ENCODE data around the gene WDR93.

WDR93 gene

DNA sequence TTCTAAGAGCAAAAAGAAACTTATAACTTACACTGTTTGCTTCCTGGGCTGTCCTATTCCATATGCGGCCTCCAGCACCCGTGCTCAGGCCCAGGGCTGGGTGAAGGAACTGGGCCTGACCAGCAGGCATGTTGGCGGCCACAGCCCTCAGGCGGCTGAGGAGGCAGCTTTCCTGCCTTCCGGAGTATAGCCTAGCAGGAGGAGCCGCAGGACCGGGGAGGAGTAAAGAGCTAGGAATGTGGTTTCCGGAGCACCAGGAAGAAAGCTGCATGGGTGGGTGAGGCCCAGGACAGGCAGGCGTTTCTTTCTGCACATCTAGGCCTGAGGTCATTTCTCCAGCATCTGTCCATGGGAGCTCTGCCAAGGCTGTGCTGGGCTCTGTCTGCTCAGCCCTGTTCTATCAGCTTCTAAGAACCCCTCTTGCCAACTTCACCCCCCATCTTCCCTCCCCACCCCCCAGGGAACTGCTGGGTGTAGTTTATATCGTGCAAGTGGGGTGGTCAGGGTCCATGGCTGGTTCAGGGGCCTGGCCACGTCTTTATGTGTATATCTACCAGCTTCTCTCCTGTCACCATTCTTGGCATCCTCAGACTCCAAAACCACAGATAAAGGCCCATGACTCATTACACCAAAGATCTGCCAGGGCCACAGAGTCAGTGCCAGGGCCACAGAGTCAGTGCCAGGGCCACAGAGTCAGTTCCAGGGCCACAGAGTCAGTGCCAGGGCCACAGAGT, 27.6 kb upstream of the WDR93 start:
- no peak for DNase-seq (ENCODE audit: low read depth, low spot score)

DNA sequence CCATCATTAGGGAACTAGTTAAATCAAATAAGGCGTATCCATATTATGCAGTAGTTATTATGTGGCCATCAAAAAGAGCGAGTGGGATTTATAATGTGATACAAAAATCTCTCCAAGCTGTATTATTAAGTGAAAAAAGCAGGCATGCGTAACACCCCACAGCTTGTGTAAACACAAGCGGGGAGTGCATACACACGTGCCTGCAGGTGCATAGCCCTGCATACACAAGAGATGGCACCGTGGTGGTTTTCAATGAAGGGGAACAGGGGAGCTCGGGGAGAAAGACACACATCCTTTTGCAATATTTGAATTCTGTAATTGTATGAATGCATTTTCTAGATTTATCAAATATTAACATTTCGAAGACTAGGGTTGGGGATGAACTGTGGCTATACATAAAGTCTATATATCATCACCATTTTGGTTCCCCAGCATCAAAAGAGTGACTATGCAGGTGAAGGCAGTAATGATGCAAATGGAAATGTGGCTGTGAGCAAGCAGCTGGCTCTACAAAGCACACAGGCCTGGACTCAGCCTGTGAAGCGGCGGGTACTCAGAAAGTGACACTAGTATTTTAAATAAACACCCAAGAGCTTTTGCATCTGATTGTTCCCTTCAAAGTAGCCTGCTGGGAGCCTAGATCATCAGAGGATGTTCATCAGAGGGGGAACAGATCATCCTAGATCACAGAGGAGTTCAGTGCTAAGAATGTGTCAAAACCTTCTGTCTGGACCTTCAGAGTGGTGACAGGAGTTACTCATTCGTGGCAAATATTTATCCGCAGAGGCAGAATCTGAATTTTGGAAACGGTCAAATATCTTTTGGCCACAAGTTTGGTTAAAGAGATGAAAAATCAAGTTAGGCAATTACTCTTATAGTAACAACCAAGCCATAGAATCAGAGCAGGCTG, 25.9 kb upstream of the WDR93 start:
- DNase-seq (ENCODE audit: low read depth, low spot score), result no peak

DNA sequence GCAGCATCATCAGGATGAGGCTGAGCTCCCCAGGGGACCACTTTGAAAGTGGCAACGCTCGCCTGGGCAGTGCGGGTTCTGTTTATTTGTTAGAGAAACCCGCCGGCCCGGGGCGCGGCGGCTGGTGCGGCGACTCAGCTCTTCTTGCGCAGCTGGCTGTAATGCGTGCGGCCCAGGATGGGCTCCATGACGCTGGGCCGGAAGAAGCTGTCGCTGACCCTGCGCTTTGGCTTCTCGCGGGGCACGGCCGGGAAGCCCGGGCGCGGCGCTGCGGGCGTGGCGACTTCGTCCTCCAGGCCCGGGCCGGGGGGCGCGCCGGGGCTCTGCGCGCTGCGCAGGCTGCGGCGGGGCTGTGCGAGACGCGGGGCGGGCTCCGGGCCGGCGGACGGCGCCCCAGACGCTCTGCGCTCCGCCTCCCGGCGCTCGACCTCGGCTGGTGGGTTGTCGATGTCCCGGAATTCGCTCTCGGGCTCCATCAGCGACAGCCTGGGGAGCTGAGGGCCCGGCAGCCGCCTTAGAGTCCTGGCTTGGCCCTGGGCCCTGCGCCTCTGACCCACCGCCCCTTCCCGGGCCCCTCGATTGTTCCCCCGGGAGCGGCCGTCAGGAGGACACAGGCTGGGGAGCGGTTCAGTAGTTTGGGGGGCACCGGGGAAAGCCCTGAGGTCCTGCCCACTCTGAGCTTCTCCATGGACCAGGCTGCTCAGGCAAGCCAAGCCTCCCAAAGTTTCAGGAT, 25.0 kb upstream of the WDR93 start:
- no peak for DNase-seq (ENCODE audit: low read depth, low spot score)

DNA sequence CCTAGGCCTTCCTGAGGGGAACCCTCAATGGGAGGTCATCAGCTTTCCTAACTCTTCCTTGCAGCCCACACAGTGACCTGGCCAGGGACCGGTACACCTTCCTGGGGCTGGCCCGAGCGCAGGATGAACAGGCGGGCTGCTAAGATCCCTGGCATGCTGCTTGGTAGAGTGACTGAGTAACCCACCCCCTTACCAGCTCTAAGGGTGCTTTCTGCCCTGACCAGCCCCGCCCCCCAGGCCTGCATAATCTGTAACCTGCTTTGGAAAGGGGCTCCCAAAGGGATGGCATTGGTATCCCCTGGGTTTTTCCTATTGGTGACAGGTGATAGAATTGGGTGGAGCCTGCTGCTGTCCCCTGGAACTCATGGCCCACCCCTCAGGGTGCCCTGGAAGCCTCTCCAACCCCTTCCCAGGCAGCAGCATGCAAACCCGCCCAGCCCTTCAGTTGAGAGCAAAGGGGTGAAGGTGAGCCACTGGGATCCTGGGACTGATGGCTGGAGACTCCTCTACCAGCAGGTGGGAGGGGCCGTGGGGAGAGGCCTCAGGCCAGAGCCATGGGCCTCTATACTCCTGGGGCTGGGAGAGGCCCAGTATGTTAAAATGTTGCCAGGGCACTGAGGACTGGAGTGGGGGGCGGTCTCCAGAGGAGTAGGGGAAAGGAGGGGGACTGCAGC, 24.3 kb upstream of the WDR93 start:
- no peak for DNase-seq (ENCODE audit: low read depth, low spot score)

DNA sequence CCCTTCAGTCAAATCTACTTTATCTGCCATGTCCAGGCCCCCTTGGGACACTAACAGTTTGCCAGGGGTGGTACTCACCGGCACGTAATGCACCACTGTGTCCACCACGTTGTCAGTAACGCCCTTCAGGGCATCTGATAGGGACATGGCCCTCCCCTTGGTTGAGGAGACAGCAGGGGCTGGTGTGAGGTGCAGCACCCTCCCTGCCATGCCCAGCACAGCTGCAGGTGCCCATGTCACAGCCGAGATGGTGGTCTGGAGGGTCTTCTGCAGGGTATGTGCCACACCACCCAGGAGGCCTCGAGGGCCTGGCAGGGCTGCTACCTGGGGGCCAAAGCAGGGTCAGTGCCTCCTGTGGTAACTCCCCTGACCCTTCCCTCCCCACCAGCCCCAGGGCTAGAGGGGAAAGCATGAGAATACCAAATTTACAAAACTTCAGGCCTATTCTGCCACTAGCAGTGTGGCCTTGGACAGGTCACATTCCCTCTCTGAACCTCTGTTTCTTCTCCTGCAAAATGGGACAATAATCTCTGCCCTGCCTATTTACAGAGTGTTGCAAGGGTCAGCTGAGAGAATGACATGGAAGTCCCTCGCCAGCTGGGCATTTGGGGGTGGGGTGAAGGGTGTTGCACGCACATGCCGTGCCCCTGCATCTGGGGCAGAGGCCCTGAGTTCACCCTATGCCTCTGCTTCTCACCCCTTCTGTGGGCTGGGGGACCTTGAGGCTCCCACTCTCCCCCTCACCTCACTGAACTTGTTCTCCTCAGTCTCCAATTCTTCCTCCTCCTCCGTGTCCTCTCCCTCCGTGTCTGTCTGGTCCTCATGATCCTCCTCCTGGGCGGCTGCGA, 23.5 kb upstream of the WDR93 start:
- no peak for DNase-seq (ENCODE audit: low read depth, low spot score)

DNA sequence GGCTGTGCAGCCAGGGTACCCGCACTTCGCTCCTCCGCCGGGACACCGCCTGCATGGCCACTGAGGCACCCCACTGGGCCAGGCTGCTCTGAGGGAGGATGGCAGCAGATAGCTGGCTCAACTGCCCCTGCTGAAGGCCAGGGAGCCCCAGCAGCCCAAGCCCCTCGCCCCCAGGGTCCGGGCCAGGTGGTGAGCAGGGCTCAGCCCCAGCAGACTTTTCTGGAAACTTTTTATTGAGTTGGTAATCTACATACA, 23.0 kb upstream of the WDR93 start:
- DNase-seq (ENCODE audit: low read depth, low spot score), result no peak

DNA sequence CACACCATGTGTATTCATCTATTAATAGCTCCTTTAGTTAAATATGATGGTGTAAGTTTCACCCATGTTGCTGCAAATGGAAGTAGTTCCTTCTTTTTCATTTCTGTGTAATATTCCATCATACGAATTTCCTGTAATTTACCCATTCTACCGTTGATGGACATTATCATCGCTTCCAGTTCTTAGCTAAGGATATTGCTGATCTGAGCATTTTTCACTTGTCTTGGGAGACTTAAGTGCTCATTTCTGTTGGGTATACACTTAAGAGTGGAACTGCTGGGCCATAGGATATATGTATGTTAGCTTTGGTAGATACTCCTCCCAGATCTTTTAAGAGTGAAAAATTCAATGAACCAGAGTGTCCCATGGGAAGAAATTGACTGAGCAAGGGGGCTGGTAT, 22.4 kb upstream of the WDR93 start:
- DNase-seq (ENCODE audit: low read depth, low spot score), result no peak

DNA sequence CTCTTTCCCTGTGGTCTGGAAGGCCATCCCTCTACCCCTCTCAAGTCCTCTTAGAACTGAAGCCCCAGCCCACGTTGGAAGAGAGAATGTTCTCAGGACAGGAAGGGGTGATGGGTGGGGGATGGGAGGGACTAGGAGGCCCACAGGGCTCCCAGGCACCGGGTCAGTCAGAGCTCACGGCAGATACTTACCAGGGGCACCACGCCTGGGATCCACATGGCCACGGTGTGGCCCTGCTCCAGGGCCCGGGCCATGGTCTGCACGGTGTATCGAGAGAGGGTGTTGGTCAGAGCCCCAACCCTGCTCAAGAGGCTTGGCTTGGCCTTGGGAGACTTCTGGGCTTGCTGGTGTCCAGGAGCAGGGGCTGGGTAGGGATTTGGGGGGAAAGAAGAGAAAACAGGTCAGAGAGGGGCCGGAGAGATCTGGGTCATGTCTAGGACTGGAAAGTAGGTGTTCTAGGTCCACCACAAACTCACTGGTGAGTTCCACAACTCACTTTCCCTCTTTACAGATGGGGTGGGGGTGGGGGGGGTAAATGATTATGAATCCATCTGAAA, 21.2 kb upstream of the WDR93 start:
- no peak for DNase-seq (ENCODE audit: low read depth, low spot score)

DNA sequence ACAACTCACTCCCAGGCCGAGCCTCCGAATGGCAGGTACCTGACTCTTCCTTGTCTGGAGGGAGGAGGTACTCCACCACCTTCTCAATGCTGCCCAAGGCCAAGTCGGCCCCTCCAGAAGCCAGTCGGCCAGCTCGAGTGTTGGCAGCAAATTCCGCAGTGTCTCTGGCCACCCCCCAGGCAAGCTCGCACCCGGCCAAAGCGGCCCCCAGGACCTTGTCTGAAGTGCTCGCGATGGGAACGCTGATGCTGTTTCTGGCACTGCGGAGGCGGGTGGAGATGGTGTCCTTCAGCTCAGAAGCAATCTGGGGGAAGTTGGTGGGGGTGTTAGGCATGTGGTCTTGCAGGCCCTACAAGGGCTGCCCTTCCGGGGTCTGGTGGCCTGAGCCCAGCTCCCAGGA, 20.7 kb upstream of the WDR93 start:
- DNase-seq (ENCODE audit: low read depth, low spot score), result no peak

DNA sequence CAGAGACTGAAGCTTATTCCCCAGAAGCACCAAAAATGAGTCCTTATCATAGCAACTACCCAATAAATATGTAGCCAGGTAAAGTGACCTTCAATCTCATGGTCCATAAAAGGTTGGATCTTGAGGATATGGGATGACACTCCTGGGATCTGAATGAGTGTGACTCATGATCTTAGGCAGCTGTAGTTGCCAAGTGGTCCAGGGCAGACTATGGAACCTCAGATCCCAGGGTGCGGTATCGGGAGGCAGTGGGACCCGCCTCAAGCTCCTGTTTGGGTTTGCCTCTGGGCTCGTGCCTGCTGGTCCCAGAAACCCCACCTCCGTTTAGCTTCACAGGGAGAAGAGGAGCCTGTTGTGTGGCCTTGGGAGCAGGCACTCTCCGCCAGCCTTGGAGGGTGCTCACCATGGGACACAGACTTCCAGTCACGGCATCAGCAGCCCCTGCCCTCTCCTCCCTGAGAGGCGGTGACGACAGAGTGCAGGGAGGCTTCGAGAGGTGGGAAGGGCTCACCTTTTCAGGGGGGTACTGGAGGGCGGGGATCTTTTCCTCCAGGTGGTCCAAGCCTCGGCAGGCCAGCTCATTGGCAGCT, 19.5 kb upstream of the WDR93 start:
- DNase-seq (ENCODE audit: low read depth, low spot score), result no peak

DNA sequence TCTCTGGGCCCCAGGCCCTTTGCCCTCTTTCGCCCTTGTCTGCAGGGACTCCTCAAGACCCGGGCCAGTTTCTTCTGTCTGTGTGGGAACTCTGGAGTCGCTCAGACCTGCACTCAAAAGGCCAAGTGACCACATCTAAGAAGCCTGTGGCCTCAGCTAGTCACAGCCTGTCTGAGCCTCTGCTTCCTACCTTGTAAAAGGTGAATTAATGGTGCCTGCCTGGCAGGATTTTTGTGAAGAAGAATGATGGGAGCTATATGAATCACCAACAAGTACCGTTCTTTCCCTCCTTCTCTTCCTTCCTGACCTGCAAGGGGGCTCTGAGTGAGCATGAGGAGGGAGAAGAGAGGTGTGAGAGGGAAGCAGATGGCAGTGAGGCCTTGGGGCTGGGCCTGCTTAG, 18.9 kb upstream of the WDR93 start:
- no peak for DNase-seq (ENCODE audit: low read depth, low spot score)

DNA sequence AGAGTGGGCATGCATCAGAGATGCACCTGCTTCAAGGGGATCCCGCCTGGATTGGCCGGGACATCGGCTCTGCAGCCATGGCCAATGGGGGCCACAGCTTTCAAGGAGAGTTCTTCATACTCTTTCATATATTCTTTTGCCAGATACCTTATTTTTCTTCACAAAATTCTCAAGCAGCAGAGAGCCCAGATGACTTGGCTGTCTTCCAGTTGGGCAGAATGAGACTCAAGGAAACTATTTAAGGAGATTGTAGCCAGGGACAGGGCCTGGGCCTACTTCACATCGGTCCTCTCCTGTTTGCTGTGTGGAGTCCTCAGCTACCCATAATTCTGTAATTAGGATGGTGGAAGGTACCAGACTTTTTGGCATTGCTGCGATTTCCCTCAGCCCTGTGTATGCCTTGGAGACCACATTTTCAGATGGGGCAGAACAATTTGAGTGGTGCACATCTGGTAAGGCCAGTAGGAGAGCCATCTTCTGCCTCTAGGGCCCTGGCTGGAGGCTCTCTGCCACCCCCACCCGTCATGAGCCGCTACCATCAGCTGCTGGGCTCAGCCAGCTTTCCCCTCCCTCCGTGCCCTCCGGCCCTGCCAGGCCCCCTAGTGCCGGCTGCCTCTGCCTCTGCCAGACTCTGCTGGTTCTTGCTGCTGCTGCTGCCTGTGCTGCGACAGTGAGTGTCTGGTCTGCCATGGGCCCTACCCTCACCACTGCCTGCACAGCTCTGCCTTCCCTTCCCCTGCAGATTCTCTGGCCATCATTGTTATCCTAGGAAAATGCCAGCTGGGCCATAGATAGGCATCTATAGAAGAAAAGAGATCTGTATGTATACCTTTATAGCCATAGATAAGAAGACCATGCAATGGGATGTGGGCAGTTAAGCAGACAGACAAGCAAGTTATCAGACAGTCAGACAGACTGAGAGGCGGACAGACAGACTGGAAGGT, 18.1 kb upstream of the WDR93 start:
- no peak for DNase-seq (ENCODE audit: low read depth, low spot score)

DNA sequence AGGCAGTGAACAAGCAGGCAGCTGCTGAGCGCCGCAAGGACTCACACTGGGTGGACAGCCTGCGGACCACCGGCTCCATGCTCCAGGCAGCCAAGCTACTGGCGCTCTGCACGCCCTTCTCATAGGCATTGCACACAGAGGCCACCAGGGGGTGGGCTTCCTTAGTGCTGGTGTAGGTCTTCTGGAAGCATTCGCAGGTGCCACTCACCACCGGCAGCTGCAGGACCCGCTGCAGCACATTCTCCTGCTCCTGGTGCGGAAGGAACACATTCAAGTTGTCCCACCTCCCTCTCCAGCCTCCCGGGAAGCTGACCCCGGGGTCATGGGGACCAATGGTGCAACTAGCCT, 17.5 kb upstream of the WDR93 start:
- DNase-seq (ENCODE audit: low read depth, low spot score), result peak; percentile 65

DNA sequence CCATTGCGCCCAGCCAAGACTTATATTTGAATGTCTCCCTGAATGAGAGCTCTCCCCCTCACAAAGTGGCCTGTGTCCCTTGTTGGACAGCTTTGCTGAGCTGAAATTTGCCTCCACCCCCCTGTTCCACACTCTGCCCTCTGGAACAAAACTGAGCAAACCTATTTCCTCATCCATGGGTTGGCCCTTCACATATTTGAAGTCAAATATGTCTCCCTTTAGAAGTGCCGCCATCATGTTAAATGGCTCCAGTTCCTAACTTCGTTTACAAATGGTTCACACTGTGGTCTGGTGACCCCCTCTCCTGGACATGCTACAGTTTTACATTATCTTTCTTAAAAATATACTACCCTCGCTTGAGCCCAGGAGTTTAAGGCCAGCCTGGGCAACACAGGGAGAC, 16.1 kb upstream of the WDR93 start:
- DNase-seq (ENCODE audit: low read depth, low spot score), result no peak

DNA sequence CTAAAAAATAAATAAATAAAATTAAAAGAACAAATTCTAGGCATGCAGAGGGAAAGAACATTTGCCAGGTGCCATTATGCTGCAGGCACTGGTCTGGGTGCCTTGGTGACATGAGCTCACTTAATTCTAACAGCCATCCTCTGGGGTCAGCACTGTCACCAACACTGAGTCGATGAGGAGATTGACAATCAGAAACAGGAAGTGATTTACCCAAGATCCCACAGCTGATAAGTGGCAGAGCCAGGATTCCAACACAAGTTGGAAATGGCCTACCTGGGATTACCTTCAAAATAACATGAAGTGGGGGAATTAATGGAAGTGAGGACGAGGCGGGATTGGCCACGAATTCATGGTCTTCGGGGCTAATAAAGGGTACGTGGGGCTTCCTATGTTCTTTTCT, 15.0 kb upstream of the WDR93 start:
- no peak for DNase-seq (ENCODE audit: low read depth, low spot score)

DNA sequence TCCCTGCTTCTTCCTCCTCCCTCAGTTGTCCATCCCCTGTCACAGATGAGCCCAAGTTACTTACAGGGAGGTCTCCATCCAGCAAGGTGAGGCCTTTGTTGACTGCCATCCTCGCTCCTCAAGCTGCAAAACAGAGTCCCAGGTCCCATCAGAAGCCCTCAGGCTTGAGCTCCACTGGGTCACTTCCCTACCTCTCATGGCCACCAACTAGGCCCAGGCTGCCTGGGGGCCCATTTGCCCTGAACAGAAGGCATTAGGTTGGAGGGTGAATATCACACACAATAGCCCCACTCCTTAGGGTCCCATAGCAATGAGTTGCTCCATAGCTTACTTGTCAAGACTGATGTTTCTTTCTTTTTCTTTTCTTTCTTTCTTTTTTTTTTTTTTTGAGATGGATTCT, 13.2 kb upstream of the WDR93 start:
- no peak for DNase-seq (ENCODE audit: low read depth, low spot score)

DNA sequence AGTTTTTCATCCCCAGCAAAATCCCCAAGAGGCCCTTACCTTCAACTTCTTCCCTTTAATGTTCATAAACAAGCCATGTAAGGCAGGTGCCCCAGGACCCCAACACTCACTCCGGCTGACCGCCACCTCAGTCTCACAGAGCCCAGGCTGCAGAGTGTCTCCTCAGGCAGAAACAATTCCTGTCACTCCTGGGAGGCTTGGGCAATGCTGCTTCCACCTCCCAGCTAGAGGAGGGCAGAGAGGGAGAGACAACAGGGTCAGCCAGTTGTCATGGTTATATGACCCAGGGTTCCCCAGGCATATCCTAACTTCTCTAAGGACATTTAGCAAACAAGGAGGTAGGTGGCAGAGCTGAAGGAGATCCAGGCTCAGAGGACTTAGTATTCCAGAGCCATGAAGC, 11.4 kb upstream of the WDR93 start, which contains the start of gene PLIN1:
PLIN1 (minus strand) TSS at position 156 of the 400 bp plus-strand sequence. CDS start 1,878 bp downstream, outside the sequence.
- no peak for DNase-seq (ENCODE audit: low read depth, low spot score)

DNA sequence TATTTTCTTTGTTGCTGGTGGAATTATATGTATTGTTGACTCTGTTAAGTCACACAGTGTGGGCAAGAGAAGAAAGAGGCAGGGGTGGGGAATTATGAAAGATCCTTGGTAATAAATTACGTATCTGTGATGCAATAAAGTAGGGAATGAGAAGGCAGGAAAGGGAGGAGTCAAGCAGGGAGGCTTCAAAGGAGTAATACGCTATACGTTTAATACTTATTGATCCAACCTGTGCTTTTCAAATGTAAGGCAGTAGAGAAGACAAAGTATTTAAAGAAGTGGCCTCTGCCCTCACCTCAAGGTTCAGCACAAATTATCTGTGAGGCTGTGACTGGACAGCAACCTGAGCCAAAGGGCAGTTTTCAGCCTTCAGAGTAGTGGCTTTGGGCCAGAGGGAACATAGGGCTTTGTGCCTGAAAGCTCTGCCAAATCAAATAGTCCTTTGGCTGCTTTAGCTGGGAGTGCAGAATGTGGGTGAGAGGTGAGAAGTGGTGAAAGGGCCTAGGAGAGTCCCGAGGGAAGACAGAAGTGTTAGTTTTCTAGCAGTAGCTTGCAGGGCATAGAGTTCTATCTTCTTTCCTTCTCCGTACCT, 10.2 kb upstream of the WDR93 start:
- DNase-seq (ENCODE audit: low read depth, low spot score), result no peak

DNA sequence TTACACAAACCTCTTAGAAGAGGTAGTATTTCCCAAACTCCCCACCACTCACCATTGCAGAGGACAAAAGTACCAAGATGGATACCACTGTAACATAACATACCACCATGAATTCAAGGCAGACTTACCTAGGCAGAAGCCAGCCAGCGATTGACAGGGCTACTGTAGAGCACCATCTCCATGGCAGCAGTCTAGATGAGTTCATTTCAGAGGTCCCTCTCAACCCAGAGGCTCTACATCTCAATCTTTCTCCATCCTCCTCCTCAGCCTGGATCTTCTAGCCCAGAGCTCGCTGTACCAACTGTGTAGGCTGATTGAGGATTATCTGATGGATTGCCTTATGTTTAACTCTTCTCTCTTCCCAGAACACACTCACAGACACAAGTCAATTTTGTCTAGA, 9.5 kb upstream of the WDR93 start:
- DNase-seq (ENCODE audit: low read depth, low spot score), result no peak

All from iPS DF 19.7 (cell line).